ENCODE results near the gene JADE2.

JADE2 gene

GRCh38 chr5:134570886-134571285 is 45.4 kb downstream of the JADE2 start:
- no peak for DNase-seq

DNA sequence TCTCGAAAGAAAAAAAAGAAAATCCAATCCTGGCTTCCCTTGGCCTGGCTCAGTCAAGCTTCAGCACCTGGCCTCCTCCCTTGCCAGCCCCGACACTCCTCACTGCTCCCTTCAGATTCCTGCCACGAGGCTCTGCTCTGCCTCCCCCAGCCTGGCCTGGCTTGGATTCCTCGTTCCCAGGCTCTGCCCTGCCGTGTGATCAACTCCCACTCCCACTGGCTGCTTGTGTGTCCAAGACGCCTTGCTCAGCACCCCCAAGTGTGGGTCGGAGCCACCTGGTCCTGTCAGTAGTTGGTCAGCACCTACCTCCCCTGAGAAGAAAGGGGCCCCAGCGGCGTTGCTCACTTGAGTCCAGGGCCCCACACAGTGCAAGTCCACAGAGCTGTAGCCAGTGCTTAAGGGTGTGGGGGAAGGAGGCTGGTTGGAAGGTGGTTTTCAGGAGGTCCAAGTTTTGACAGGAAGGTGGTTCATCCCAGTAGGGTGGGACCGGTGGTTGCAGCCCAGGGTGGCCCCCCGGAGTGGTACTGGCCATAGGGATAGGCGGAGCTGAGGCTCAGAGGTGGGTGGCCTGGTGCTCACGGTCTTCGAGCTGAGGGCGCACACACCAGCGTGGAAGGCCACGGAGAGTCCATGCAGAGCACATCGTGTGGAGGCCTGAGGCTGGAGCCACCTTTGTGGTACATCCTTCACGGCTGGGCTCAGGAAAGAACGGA is 46.4 kb downstream of the JADE2 start:
- DNase-seq, result no peak

DNA sequence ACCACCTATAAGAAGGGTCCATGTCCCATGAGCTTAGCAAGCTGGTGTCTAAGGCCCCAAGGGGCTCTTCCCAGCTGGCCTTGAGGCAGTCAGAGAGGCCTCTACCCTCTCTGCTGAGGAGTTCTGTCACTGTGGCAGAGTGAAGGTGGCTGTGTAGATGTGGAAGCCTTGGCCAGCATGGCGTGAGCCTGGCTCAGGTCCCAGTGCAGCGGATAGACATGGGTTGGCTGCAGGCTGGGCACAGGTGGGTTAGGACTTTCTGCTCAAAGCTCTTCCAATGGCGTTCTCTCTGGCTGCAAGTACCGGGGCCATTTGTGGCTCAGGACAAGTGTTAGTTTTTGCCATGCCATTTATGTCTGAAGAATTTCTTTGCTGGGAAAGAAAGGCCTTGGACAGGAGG is 47.3 kb downstream of the JADE2 start:
- DNase-seq, result no peak

- DNase-seq, result no peak
These were observed 49.1 kb downstream of the JADE2 start for GRCh38 chr5:134574521-134574920.

- no peak for DNase-seq
These were observed 49.8 kb downstream of the JADE2 start for GRCh38 chr5:134575316-134575715.

- DNase-seq, result no peak
These were observed 51.0 kb downstream of the JADE2 start for GRCh38 chr5:134576386-134577021.

DNA sequence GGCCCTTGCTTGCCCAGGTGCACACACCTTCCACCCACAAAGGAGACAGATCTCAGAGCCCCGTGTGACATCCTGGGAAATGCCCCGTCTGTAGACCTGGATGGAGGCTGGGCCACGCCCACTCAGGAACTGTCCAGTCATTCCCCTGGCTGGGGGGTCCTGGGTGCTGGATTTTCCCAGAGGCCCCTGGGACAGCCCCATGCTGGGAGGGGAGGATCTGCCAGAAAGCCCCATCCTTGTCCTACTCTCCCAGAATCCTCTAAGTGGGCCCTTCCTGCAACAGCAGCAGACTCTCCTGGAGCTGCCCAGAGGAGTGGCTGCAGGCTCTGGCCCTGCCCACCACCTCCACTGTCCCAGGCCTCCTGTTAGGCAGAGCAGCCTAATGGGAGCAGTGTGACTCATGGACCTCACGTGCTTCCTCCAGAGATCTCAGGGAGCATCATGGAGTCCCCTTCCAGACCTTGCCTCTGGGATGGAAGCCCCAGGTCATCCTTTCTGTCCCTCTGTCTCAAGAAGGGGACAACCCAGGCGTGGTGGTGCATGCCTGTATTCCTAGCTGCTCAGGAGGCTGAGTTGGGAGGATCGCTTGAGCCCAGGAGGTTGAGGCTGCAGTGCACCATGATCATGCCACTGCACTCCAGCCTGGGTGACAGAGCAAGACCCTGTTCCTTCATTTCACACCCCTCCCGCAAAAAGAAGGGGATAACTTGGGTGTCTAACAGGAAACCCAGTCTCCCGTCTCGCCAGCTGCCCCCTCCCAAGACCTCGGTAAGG is 51.7 kb downstream of the JADE2 start:
- DNase-seq, result no peak

GRCh38 chr5:134577796-134578577 is 52.5 kb downstream of the JADE2 start:
- peak; percentile 67 to 76 for DNase-seq

GRCh38 chr5:134578578-134579283 is 53.3 kb downstream of the JADE2 start:
- no peak for DNase-seq

DNA sequence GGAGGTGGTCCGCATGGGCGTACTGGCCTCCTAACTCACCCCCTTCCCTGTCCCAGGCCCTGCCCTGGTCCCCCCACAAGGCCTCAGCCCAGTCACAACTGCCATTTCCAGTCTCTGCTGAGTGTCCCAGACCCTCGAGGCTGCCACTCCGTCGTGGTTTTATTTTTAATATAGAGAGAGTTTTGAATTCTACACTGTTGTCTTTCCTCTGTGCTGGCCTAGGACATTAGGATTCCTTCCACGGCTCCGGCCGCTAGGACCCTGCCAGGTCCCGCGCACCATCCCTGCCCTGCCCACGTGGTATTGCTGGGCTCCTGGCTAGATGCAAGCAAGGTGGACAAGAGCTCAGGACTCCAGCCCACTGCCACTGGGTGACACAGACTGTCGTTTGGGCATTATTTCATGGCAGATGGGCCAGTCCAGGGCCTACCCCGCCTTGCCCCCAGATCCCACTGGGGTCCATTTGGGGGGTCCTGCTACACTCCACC is 53.9 kb downstream of the JADE2 start:
- no peak for DNase-seq

- DNase-seq, result no peak
These were observed 54.6 kb downstream of the JADE2 start for GRCh38 chr5:134580001-134580460.

DNA sequence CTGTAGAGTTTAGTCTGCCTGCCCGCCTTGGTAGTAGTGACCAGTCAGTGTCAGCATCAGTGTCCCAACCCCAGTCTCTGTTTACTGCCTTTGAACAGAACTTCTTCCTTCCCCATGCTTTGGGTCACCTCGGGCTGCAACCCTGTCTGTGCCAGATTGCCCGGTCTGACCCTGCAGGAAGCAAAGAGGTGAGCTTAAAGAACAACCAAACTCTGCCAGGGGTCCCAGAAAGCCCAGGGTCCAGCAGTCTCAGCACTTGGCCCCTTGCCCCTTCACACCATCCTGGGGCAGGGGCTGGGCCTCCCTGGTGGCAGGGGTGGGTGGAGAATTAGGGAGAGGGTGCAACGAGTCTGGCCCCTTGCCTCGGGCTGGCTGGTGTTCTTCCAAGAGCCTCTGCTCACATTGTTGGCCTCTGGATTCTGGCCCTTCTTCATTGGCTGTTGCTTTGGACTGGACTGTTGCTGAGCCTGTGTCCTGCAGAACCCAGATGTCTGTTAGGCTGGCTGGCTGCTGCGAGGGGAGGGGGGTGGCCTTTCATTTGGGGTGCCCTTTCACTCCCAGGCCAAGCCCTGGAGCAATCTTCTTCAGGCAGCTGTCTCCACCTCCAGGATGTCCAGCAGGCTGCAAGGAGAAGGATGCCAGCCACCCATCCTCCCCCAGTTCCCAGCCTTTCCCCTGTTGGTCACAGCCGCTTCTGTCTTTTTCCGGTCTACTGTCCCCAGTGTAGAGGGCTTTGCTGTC is 55.9 kb downstream of the JADE2 start:
- DNase-seq, result no peak

DNA sequence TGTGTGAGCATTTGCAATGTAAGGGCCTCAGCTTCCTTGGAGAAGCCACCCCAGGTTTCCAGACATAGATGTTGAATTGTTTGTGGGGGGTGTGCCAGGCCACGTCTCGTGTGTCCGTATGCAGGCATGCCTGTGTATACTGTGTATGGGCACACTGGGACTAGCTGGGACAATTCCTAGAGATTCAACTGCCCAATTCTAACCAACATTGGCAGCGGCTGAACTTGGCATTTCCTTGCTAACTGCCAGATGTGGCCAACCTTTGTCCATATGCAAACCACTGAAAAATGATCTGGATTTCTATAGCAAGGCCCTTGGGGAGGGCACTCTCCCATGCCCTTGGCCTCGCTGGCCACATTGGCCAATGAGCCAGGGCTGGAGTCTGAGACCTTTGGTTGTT is 56.8 kb downstream of the JADE2 start:
- DNase-seq, result no peak

- no peak for DNase-seq
These were observed 57.5 kb downstream of the JADE2 start for GRCh38 chr5:134582941-134583340.

- no peak for DNase-seq
These were observed 58.3 kb downstream of the JADE2 start for GRCh38 chr5:134583766-134584165.

- DNase-seq, result no peak
These were observed 59.2 kb downstream of the JADE2 start for GRCh38 chr5:134584662-134585061.

DNA sequence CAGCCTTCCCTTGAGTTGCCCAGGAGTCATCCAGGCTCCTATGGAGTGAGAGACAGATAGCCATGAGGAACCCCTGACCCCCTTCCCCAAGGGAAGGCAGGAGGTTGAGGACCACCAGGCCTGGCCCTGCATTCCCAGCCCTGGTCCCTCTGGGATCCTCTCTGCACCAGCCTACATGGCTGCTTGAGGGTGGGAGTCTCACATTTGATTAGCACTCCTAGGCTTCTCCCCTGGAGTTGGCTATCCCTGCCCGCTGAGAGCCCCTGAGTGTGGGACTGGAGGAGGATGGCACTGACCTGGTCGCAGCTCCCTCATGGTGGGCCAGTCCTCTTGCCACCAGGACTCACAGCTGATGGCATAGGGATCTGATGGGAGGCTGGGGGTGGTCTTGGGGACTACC is 60.5 kb downstream of the JADE2 start:
- DNase-seq, result no peak

GRCh38 chr5:134586866-134587524 is 61.5 kb downstream of the JADE2 start:
- peak; percentile 76 to 81 for DNase-seq

GRCh38 chr5:134590992-134591659 is 65.7 kb downstream of the JADE2 start:
- DNase-seq, result peak in 1 of 2 donors; percentile 16

GRCh38 chr5:134592141-134592746 is 66.8 kb downstream of the JADE2 start:
- no peak for DNase-seq
